Measurements from ENCODE around the gene CIB2.

The CIB2 gene

GRCh38 chr15:78131295-78132061 lies at the start of gene CIB2:
Gene CIB2 (minus strand): TSS chr15:78131445. CDS start chr15:78131215, 230 bp downstream.
- Mint-ChIP-seq H3K36me3 (no peaks in the 10 kb centered on the region), H3K9me3 (no peaks in the 10 kb centered on the region), H3K4me3 (peak within 1 kb of the TSS; percentile 85), H3K4me1 (peaks cover 25% of the 10 kb centered on the region), H3K27me3 (no peaks in the 10 kb centered on the region), H3K27ac (peak within 1 kb of the TSS; percentile 74)

DNA sequence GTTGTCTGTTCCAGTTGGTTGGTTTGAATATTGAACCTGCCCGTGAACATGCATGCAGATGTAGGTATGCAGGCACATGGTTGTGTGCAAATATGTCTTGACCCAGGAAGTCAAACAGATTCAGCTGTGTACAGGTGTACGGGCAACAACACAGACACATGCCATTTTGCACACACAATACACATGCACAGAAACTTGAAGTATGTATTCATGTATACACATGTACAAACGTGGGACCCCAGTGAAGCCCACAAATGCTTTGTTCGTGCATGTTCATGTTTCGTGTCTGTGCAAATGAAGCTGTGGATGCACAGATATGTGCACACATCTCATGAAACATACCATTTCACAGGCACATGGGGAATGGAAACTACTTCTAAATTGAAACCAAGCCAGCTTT lies 48.7 kb upstream of the CIB2 start:
- H3K27ac Mint-ChIP-seq: no peak overlapping the region
- H3K4me3 Mint-ChIP-seq: no peak overlapping the region
- no peaks in the 10 kb centered on the region for H3K27me3 Mint-ChIP-seq
- H3K36me3 Mint-ChIP-seq: no peaks in the 10 kb centered on the region
- peaks cover 1% of the 10 kb centered on the region for H3K4me1 Mint-ChIP-seq
- H3K9me3 Mint-ChIP-seq: no peaks in the 10 kb centered on the region

- no peaks in the 10 kb centered on the region for H3K9me3 Mint-ChIP-seq
- H3K27ac Mint-ChIP-seq: no peak overlapping the region
- H3K4me3 Mint-ChIP-seq: no peak overlapping the region
- peaks cover 7% of the 10 kb centered on the region for H3K4me1 Mint-ChIP-seq
- no peaks in the 10 kb centered on the region for H3K27me3 Mint-ChIP-seq
- H3K36me3 Mint-ChIP-seq: peaks cover 2% of the 10 kb centered on the region
Measured at GRCh38 chr15:78179286-78179840, 48.1 kb upstream of the CIB2 start.

DNA sequence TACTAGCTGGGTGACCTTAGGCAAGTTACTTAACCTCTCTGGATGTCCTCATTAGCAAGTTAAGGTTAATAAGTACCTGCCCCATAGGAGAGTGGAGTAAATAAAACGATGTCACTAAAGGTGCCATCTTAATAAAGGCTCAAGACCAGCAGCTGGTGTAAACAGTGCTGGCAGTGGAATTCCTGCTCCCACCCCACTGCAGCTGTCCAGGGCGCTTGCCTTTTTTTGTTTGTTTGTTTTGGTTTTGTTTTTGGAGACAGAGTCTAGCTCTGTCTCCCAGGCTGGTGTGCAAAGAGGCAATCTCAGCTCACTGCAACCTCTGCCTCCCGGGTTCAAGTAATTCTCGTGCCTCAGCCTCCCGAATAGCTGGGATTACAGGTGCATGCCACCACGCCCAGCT lies 46.8 kb upstream of the CIB2 start:
- Mint-ChIP-seq H3K4me3 (no peak overlapping the region), H3K4me1 (peaks cover 18% of the 10 kb centered on the region), H3K9me3 (no peaks in the 10 kb centered on the region), H3K27ac (no peak overlapping the region), H3K36me3 (peaks cover 3% of the 10 kb centered on the region), H3K27me3 (no peaks in the 10 kb centered on the region)

DNA sequence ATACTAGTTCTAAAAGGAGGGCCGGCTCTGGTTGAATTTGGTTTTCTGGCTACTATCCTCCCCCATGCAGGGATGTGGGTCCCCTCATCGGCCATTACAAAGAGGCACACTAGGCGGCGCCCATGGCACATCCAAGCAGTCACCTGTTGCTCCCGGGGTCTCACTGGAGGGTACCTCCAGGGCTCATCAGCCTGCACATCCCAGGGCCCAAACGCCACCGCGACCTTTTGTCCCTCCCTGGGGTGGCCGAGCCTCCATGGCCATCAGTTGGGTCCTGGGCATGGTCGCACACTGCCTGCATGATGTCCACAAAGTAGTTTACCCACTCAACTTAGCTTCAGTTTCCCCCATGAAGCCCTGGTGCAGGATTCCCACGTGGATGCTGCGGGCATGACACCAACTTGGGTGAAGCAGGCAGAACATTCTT lies 46.2 kb upstream of the CIB2 start:
- no peak overlapping the region for H3K4me3 Mint-ChIP-seq
- no peaks in the 10 kb centered on the region for H3K27me3 Mint-ChIP-seq
- H3K36me3 Mint-ChIP-seq: peaks cover 5% of the 10 kb centered on the region
- H3K9me3 Mint-ChIP-seq: no peaks in the 10 kb centered on the region
- H3K4me1 Mint-ChIP-seq: peaks cover 18% of the 10 kb centered on the region
- H3K27ac Mint-ChIP-seq: no peak overlapping the region

DNA sequence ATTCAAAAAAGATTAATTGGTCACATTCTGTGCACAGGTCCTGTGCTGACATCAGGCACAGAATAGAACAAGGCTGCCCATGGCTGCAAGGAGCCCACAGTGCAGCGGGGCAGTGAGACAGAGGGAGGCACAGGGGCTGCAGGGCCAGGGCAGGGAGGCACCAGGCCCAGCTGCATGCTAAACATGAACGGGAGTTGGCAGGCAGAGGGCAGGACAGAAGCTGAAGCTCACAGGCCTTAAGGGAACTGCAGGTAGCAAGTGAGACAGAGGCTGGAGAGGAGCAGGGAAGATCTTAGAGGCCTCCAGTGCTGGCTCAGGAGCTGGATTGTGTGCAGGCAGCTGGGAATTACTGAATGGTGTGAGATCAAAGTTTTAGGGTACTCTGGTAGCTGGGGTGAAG lies 44.1 kb upstream of the CIB2 start:
- H3K4me3 Mint-ChIP-seq: no peak overlapping the region
- H3K9me3 Mint-ChIP-seq: no peaks in the 10 kb centered on the region
- no peaks in the 10 kb centered on the region for H3K27me3 Mint-ChIP-seq
- peaks cover 9% of the 10 kb centered on the region for H3K36me3 Mint-ChIP-seq
- H3K27ac Mint-ChIP-seq: no peak overlapping the region
- peaks cover 18% of the 10 kb centered on the region for H3K4me1 Mint-ChIP-seq

- H3K4me1 Mint-ChIP-seq: peaks cover 18% of the 10 kb centered on the region
Measured at GRCh38 chr15:78174401-78174800, 43.2 kb upstream of the CIB2 start.

DNA sequence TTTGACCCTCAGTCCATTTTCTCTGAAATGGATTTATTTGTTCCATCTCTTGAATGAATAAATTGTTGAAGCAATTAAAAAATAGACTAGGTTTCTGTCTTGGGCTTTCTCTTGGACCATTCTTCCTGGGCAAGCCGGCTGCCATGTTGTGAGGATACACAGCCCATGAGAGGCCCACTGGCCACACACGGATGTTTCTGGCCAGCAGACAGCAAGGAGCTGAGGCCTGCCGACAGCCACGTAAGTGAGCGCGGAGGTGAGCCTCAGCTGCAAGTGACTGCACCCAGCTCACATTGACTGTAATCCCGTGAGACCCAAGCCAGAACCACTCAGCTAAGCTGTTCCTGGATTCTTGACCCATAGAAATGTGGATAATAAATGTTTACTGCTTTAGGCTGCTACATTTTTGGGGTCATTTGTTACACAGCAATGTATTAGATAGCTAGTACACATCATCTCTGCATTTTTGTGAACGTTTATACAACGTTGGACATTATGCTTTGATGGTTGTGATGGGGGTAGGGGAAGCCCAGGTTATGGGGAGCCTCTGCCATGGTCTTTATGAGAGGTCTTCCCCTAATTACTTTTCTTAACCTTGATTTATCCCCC lies 40.7 kb upstream of the CIB2 start:
- Mint-ChIP-seq H3K27ac (no peak overlapping the region), H3K9me3 (no peaks in the 10 kb centered on the region), H3K27me3 (no peaks in the 10 kb centered on the region), H3K36me3 (peaks cover 19% of the 10 kb centered on the region), H3K4me3 (no peak overlapping the region), H3K4me1 (peaks cover 26% of the 10 kb centered on the region)

More at GRCh38 chr15:78174401-78174800, 43.2 kb upstream of the CIB2 start:
- H3K27ac Mint-ChIP-seq: no peak overlapping the region
- H3K27me3 Mint-ChIP-seq: no peaks in the 10 kb centered on the region
- peaks cover 10% of the 10 kb centered on the region for H3K36me3 Mint-ChIP-seq
- H3K4me3 Mint-ChIP-seq: no peak overlapping the region
- H3K9me3 Mint-ChIP-seq: no peaks in the 10 kb centered on the region

GRCh38 chr15:78170848-78171773 lies 39.9 kb upstream of the CIB2 start:
- no peaks in the 10 kb centered on the region for H3K27me3 Mint-ChIP-seq
- H3K27ac Mint-ChIP-seq: no peak overlapping the region
- peaks cover 21% of the 10 kb centered on the region for H3K36me3 Mint-ChIP-seq
- no peak overlapping the region for H3K4me3 Mint-ChIP-seq
- no peaks in the 10 kb centered on the region for H3K9me3 Mint-ChIP-seq
- peaks cover 26% of the 10 kb centered on the region for H3K4me1 Mint-ChIP-seq

DNA sequence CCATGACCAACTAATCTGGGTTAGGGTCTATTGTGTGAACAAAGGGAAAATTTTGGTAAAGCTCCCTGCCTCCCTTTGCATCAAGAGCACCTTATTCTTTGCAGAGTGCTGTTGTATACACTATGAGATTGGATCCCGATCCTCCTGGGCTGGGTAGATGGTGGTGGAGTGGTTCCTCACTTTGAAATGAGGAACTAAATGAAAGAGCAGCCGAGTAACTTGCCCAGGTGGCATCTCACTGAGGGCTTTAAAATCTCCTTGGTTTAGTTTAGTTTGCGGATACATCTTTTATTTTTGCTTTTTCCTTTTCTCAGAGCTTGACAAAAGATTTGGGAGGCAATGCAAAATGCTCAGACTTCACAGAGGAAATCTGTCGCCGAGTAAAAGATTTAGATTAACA lies 37.4 kb upstream of the CIB2 start:
- Mint-ChIP-seq H3K4me3 (no peak overlapping the region), H3K36me3 (peaks cover 30% of the 10 kb centered on the region), H3K4me1 (peaks cover 12% of the 10 kb centered on the region), H3K9me3 (no peaks in the 10 kb centered on the region), H3K27ac (no peak overlapping the region), H3K27me3 (no peaks in the 10 kb centered on the region)

DNA sequence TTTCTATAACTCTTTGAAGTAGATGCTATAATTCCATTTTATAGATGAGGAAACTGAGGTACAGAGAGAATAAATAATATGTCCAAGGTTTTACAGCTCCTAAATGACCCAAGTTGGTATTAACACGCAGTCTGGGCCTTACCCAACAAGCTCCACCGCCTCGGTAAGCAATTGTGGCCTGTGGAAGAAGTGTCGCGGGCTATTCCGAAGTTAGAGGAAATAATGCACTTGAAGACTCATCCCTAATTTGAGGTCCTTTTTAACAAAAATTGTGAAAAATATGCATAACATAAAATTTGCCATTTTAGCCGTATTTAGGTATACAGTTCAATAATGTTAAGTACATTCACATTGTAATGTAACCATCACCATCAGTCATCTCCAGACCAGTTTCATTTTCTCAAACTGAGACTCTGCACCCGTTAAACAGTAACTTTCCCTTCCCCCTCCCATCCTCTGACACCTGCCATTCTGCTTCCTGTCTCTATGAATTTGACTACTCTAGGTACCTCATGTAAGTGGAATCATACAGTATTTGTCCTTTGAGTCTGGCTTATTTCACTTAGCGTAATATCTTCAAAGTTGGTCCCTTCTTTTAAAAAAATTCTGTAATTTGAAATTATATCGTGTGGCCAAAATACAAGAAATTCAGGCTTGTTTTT lies 36.1 kb upstream of the CIB2 start:
- Mint-ChIP-seq H3K36me3 (peaks cover 28% of the 10 kb centered on the region), H3K4me3 (no peak overlapping the region), H3K4me1 (peaks cover 8% of the 10 kb centered on the region), H3K27me3 (no peaks in the 10 kb centered on the region), H3K27ac (no peak overlapping the region), H3K9me3 (no peaks in the 10 kb centered on the region)

DNA sequence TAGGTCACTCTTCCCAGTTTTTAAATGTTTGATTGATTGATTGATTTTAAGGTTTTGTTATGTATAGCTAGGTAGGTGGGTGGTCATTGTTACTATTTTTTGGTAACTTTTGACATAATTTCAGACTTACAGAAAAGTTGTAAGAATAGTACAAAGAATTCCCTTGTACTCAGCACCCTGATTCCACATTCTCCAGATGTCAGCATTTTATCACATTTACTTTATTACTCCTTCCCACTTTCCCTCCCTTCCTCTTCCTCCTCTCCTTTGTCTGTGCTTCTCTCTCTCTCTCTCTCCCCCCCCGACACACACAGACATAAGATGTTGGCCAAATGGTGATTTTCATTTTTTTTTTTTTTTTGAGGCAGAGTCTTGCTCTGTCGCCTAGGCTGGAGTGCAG lies 32.8 kb upstream of the CIB2 start:
- Mint-ChIP-seq H3K4me1 (peaks cover 15% of the 10 kb centered on the region), H3K27ac (no peak overlapping the region), H3K27me3 (no peaks in the 10 kb centered on the region), H3K9me3 (no peaks in the 10 kb centered on the region), H3K4me3 (no peak overlapping the region), H3K36me3 (peaks cover 26% of the 10 kb centered on the region)

DNA sequence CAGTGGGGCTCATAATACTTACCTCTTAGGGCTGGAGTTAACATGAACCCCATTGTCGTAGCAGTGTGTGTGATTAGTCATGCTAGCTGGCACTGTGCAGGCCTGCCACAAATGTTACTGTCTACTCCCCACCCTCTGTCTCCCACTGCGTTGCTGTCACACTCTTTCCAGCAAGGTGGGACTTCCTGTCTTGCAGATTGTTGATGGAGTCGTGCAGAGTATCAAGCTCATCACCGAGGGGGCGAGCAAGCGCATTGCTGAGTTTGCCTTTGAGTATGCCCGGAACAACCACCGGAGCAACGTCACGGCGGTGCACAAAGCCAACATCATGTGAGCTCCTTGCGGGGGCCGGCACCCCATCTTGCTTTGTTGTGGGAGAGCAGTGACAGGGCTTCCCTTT lies 30.8 kb upstream of the CIB2 start:
- Mint-ChIP-seq H3K4me1 (peaks cover 6% of the 10 kb centered on the region), H3K27ac (peak overlapping the region; percentile 47), H3K27me3 (no peaks in the 10 kb centered on the region), H3K36me3 (peaks cover 22% of the 10 kb centered on the region), H3K9me3 (no peaks in the 10 kb centered on the region), H3K4me3 (peak overlapping the region; percentile 23)

GRCh38 chr15:78159395-78159794 lies 28.1 kb upstream of the CIB2 start:
- no peak overlapping the region for H3K27ac Mint-ChIP-seq
- H3K36me3 Mint-ChIP-seq: peaks cover 20% of the 10 kb centered on the region
- peaks cover 19% of the 10 kb centered on the region for H3K4me1 Mint-ChIP-seq
- H3K27me3 Mint-ChIP-seq: no peaks in the 10 kb centered on the region
- no peaks in the 10 kb centered on the region for H3K9me3 Mint-ChIP-seq
- H3K4me3 Mint-ChIP-seq: no peak overlapping the region

DNA sequence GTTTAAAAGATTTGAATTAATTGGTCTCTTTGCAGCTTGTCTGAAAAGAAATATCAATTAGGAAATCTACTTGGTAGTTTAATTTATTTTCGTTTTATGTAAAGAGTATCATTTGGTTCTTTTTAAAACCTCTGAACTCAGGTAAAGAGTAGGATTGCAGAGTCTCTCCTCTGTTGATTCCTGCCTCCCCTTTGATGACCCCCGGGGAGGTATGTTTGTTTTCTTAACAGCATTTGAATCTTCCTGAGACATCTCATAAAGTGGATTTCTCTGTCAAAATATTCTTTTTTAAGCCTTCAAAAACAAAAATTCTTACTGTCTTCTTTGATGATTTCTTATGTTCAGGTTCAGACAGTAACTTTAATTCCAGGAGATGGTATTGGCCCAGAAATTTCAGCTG lies 26.0 kb upstream of the CIB2 start:
- no peaks in the 10 kb centered on the region for H3K27me3 Mint-ChIP-seq
- no peak overlapping the region for H3K4me3 Mint-ChIP-seq
- H3K9me3 Mint-ChIP-seq: no peaks in the 10 kb centered on the region
- H3K4me1 Mint-ChIP-seq: peaks cover 29% of the 10 kb centered on the region
- no peak overlapping the region for H3K27ac Mint-ChIP-seq
- peaks cover 21% of the 10 kb centered on the region for H3K36me3 Mint-ChIP-seq
